Prostate gland (tissue), 2 donors: ENCODE measurements around the gene KDELR1.

ENCODE experiments used
- POLR2A ChIP-seq: fragments of 450-650 bp; IDR thresholded peaks from one replicate; pipeline ENCODE4 v1.6.1; 2016; ENCODE audit warnings: antibody characterized with exemption, mild to moderate bottlenecking
- TF ChIP-seq, protein P1 (sequence below), 4 experiments: fragments of 200-600 bp in 2 of 4; fragments of 450-650 bp in 2 of 4; sonication (generic) in 2 of 4; IDR thresholded peaks; 1 replicate in 3 of 4; 2 replicates in 1 of 4; pipeline ENCODE4 v1.5.1; 2016 to 2019; ENCODE audit warnings: antibody characterized with exemption in 4 of 4, mild to moderate bottlenecking in 2 of 4, moderate library complexity in 2 of 4

DNA sequence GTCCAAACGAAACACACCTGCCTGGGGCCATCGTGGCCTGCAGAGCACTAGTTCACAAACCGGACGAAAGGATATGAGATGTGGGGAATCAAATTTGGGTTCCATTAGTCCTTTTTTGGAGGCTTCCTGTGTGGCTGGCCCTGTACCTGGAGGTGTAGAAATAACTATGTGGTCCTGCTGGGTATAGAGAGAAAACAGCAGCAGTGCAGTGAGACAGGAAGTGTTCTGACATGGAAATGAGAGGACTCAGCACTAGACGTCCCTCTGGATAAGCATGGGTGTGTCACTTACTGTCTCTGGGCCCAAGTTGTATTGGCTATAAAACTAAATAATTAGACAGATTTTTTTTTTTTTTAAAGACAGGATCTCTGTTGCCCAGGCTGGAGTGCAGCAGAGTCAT lies 12.3 kb downstream of the KDELR1 start:
- no peak for TF ChIP-seq POLR2A
- TF ChIP-seq, protein P1, sequence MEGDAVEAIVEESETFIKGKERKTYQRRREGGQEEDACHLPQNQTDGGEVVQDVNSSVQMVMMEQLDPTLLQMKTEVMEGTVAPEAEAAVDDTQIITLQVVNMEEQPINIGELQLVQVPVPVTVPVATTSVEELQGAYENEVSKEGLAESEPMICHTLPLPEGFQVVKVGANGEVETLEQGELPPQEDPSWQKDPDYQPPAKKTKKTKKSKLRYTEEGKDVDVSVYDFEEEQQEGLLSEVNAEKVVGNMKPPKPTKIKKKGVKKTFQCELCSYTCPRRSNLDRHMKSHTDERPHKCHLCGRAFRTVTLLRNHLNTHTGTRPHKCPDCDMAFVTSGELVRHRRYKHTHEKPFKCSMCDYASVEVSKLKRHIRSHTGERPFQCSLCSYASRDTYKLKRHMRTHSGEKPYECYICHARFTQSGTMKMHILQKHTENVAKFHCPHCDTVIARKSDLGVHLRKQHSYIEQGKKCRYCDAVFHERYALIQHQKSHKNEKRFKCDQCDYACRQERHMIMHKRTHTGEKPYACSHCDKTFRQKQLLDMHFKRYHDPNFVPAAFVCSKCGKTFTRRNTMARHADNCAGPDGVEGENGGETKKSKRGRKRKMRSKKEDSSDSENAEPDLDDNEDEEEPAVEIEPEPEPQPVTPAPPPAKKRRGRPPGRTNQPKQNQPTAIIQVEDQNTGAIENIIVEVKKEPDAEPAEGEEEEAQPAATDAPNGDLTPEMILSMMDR (IDR thresholded peaks at IDR 0.05), result no peak
